Fibroblast of skin of right biceps (primary cell): ENCODE measurements around the gene EHD1.
A peak's percentile ranks its signal among the peaks of the same experiment; 100 is the strongest.

Experiments used
- DNase-seq: peaks from one replicate; pipeline ENCODE4 v3.0.0-alpha.2; 2013

EHD1 gene

DNA sequence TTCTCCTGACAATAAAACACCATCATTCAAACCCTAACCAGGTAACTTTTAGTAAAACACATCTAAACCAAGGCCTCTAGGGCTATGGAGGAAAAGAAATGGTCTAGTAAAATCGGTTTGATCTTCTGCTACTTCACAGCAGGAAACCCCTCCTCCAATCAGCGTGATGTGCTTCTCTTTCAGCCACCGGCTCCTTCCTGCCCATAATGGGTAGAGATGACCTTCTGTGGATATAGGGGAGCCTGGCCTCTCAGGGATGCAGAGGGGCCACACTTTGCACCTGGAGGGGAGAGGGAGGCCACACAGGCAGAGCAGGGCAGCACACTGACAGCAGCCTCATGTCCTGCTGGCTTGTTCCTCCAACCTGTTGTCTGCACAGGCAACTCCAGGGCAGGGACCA lies 6.9 kb downstream of the EHD1 start:
- DNase-seq = no peak

DNA sequence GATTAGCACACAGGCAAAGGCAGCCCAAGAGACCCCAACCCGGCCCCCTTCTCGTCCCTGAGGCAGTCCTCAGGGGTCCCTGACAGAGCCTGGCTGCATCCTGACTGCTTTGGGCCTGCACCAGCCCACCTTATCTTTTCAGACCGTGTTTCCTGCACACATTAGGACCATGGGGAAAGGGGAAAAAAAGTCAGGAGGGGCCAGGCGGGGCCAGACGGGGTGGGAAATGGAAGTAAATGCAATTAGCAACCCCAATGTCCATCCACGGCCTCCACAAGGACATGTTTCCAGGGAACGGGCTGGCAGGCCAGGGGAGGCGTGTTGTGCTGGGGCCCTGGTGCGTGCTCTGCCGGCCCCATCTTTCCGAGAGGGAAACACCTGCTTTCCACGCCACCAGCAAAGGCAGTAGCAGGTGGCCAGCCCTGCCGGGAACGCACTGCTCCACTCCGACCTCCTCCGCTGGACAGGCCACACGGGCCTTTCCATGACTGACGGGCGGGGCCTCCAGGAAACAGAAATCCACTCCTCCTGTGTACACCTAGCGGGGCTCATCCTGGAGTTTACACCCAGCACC lies 7.4 kb downstream of the EHD1 start:
- no peak for DNase-seq

DNA sequence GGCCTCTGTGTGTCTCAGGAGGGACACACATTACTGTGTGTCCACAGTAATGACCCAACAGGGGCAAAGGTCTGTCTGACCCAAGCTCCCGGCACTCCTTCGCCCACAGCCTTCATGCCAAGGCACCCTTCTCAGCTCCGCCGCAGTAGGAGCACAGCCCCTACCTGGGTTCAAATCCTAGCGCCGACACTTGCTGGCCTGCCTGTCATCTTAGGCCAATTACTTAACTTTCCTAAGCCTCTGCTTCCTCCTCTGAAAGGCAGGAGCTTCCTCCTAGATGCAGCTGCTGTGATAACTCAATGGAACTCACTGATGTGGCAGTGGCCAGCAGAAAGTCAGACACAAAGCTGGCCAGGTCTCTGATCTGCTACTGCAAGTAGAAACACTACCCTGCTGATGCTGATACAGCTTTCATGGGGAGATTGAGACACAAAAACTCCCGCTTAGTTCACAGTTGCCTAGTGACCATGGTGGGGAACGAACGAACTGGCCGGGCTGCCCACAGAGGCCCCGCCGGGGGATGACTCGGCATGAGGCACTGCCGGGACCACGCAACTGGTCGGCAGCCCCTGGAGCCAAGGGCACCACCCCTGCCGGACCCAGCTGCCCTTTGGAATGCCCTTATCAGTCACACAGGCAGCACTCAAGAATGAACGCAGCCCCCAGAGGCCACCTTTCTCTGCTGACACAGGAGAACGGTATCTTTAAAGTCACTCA lies 8.1 kb downstream of the EHD1 start:
- peak; percentile 33 for DNase-seq

- DNase-seq = no peak
Measured at GRCh38 chr11:64869571-64870175, 8.7 kb downstream of the EHD1 start.

DNA sequence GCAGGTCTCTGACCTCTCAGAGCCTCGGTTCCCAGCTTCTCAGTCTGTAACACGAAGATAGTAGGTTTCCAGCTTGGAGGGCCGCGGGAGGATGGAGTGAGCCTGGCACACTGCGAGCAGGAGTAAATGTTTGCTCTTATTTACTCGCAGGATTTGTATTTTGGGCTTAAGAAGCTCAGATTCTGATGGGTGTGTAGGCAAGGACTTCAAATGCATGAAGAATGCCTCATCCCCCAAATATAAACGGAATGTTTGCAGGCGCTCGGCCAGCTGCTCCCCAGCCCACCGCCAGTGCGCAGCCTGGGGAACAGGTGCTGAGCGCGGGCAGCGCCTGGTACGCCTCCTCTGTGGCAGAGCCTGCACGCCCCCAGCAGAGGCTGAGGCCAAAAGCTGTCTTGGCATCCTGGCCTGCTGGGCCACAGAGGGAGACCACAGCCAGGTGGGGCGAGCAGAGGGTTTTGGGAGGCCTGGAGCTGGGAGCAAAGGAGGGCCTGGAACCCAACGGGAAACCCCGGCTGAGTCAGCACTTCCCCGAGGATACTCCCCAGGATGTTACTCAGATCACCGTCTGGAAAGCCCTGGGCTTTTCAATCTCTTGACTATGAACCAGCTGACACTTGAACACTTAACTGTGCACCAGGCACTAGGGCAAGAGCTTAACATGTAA lies 9.4 kb downstream of the EHD1 start:
- DNase-seq = peak; percentile 83

DNA sequence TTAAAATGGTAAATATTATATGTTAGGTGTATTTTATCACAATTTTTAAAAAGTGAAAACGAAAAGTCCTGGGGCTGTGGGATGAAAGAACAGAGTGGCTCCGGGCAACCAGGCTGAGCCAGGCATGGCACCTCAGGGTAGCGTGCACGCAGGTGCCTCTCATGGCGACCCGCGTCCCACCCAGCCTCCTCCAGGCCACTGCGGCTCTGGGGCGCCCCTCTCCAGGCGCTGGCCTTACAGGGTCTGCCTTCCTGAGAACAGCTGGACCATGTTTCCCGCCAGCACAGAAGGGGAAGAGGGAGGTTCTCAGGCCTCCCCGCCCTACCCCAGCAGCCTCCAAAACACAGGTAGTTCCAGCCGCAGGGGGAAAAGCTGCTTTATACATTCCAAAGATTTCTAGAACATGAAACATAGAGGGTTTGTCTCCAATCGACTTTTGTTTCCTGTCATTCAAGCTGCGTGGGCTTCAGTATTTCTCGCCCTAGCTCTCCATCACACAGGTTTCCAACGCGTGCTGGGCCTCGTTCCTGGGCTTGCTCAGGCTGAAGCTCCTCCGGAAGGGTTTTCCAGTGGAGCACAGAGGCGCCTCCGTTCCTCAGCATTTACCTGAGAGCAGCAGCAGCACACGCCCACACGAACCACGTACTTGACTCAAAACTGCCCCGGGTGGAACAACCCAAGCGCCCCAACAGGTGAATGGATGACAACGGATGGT lies 10.5 kb downstream of the EHD1 start:
- no peak for DNase-seq

DNA sequence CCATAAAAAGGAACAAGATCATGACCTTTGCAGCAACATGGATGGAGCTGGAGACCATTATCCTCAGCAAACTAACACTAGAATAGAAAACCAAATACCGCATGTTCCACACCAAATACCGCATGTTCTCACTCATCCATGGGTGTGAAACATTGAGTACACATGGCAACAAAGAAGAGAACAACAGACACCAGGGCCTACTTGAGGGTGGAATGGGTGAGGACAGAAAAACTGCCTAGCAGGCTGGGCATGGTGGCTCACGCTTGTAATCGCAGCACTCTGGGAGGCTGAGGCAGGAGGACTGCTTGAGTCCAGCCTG lies 12.3 kb downstream of the EHD1 start:
- no peak for DNase-seq

- peak; percentile 90 for DNase-seq
Measured at GRCh38 chr11:64865286-64866172, 12.9 kb downstream of the EHD1 start.

- DNase-seq = peak; percentile 91
Measured at GRCh38 chr11:64864473-64865285, 13.7 kb downstream of the EHD1 start.

GRCh38 chr11:64864135-64864472 lies 14.3 kb downstream of the EHD1 start:
- DNase-seq = no peak

DNA sequence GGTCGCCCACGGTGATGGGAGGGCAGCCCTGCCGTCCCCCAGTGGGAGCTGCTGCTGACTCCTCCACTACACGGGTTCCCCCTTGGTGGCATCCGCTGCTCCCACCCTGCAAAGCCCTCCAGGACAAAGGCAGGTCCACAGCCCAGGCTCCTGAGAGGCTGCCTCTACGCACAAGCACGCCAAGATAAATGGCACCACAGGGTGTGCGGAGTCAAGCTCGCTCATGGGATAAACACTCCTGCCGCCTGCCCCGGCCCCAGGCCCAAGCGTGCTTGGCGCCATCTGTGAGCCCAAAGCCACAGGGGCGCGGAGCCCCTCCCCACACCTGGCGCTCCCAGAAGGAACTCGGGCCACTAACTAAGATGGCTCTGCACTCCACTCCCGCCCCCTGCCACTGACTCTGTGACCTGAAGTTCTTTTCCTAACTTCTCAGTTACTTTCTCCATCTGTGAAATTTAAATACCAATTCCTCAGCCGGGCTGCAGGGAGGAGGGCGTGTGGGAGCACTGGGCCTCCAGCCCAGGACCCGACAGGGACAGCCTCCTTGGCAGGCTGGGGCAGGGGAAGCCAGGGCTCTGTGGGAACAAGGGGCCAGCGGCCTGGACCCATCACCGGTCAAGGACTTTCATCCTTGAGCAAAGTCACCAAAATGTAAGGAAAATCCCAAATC lies 14.9 kb downstream of the EHD1 start:
- no peak for DNase-seq

DNA sequence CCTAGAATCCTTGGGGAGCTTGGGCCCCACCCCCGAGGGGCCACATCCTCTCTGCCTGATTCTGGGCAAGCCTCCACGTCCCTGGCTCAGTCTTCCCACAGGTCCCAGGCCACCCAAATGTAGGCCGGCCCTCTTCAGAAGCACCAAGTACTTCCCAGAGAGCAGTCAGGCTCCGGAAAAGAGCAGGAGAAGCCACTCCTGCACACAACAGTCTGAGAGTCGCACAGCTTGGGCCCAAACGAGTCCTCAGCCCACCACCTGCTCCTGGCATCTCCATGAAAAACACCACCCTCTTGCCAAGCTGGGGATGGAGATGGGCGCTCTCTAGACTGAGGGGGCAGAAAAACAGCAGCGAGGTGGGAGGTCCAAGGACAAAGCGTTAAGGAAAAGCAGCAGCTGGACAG lies 15.4 kb downstream of the EHD1 start:
- DNase-seq = no peak

- no peak for DNase-seq
Measured at GRCh38 chr11:64861227-64861975, 17.0 kb downstream of the EHD1 start.

- DNase-seq = no peak
Measured at GRCh38 chr11:64859542-64860414, 18.6 kb downstream of the EHD1 start.

- DNase-seq = no peak
Measured at GRCh38 chr11:64858467-64859263, 19.8 kb downstream of the EHD1 start.

DNA sequence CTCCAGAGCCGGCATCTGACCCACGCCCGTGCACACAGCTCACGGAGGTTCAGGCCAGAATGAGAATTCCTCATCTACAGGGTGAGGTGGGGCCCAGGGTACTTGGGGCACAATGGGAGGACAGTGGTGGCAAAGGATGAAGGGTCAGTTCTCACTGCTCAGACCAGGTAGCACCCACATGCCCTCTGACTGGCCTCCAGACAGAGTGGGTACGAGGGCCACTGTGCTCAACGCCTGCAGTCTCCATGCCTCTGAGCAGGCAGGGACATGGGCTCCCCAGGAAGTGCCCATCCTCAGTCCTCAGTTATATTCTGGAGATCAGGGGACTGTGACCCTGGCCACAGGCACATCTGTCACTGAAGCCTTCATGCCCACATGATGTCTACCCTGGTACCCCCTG lies 20.9 kb downstream of the EHD1 start:
- no peak for DNase-seq

DNA sequence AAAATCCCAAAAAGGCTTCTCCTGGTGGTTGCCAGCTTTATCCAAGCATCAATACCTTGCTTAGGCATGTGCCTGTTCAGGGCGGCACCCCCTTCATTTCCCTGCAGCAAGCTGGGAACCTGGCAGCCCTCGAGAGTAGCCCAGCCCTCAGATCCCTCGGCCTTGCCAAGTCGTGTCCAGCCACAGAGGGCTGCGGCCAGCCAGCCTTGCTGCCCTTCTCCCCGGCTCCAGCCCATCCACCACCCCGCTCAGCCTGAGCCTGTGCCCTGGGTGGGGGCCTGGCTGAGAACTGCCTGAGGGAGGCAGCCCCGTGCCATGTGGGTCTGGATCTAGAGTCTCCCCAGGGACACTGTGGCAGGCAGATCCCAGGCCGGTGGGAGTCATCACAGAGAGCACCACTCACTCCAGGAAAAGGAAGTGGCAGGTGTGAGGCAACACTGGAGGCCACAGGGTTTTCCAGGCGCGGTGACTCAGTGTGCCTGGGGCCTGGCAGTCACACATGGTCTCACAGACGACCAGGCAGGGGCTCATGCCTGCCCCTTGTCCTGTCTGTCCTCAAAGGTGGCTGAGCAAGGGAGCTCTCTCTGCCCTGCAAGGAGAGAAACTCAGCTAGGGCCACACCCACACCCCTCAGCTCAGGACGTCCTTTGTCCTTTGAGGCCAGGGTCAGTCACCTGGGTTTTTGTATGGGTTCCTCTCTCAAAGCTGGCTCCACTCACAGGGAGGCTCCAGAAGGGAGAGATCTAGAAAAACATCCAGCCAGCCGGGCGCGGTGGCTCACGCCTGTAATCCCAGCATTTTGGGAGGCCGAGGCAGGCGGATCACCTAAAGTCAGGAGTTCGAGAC lies 21.8 kb downstream of the EHD1 start:
- DNase-seq = peak; percentile 85
